GM12878 (cell line): ENCODE measurements around the gene LAMA5. TPM values are rescaled to one million over a fixed set of nuclear protein-coding genes. Genes with fewer than 3 reads are reported as not detected.

ENCODE experiments used
- ATF7 ChIP-seq: fragments of 450-650 bp; IDR thresholded peaks from 2 replicates; pipeline ENCODE4 v1.6.1; 2016; ENCODE audit warnings: low read depth, mild to moderate bottlenecking
- BACH1 ChIP-seq: fragments of 450-650 bp; IDR thresholded peaks from 2 replicates; pipeline ENCODE4 v1.6.1; 2017; ENCODE audit warnings: mild to moderate bottlenecking, borderline replicate concordance
- CREB1 ChIP-seq: IDR thresholded peaks from 2 replicates; pipeline ENCODE4 v1.6.1; 2012; ENCODE audit warnings: low read depth, mild to moderate bottlenecking, inconsistent platforms
- DPF2 ChIP-seq: fragments of 450-650 bp; IDR thresholded peaks from 2 replicates; pipeline ENCODE4 v1.6.1; 2017; ENCODE audit warnings: mild to moderate bottlenecking
- HDAC2 ChIP-seq: fragments of 200-600 bp; sonication (generic); IDR thresholded peaks from 2 replicates; pipeline ENCODE4 v1.6.1; 2017
- MYC ChIP-seq: IDR thresholded peaks from 2 replicates; pipeline ENCODE4 v1.6.1; 2011; ENCODE audit warnings: mild to moderate bottlenecking, low read length, moderate library complexity, inconsistent platforms; ENCODE audit not compliant: insufficient read depth, insufficient replicate concordance, insufficient read length, severe bottlenecking
- POLR2A ChIP-seq: IDR thresholded peaks from 2 replicates; pipeline ENCODE4 v1.6.1; 2011; ENCODE audit warnings: low read depth, mild to moderate bottlenecking, low read length
- SIN3A ChIP-seq: IDR thresholded peaks from 2 replicates; pipeline ENCODE4 v1.6.1; 2012; ENCODE audit warnings: low read depth, low read length, improper control_type of control experiment
- SMARCA5 ChIP-seq: fragments of 450-650 bp; IDR thresholded peaks from 2 replicates; pipeline ENCODE4 v1.6.1; 2017; ENCODE audit warnings: mild to moderate bottlenecking
- SMC3 ChIP-seq: IDR thresholded peaks from 2 replicates; pipeline ENCODE4 v1.6.1; 2011; ENCODE audit warnings: low read length, improper control_type of control experiment, borderline replicate concordance
- TARDBP ChIP-seq: IDR thresholded peaks from 2 replicates; pipeline ENCODE4 v1.6.1; 2016; ENCODE audit warnings: borderline replicate concordance
- YBX1 ChIP-seq: fragments of 450-650 bp; IDR thresholded peaks from 2 replicates; pipeline ENCODE4 v1.6.1; 2016; ENCODE audit warnings: antibody characterized with exemption
- polyA plus RNA-seq, 11 experiments: library from polyadenylated mRNA; depleted of rRNA in 4 of 11; unstranded in 6 of 11; stranded (reverse) in 5 of 11; fragments of >200 nt; fragmentation: Nextera tagmentation in 4 of 11; fragmentation: Illumina TruSeq in 1 of 11; extraction: Ambion mirVana in 4 of 11; extraction: Trizol in 1 of 11; gene quantifications; 1 replicate in 1 of 11; 2 replicates in 10 of 11; pipeline versions ENCODE4 v1.2.1 to v1.2.3, GENCODE V29; 2011 to 2016; ENCODE audit warnings: inconsistent platforms in 2 of 11, missing spikeins in 2 of 11, low read depth in 1 of 11
- total RNA-seq, 4 experiments: library from RNA; depleted of rRNA in 3 of 4; stranded (reverse); fragments of >200 nt in 3 of 4; fragmentation: Illumina TruSeq in 1 of 4; extraction: Trizol in 1 of 4; gene quantifications; 2 replicates each; pipeline versions ENCODE4 v1.2.1 to v1.2.3, GENCODE V29; 2013 to 2021
- TF ChIP-seq, protein P1 (sequence below): fragments of 450-650 bp; IDR thresholded peaks from 2 replicates; pipeline ENCODE4 v1.6.1; 2017; ENCODE audit warnings: mild to moderate bottlenecking
- TF ChIP-seq, protein P2 (sequence below): IDR thresholded peaks from 2 replicates; pipeline ENCODE4 v1.6.1; 2012; ENCODE audit warnings: mild to moderate bottlenecking, low read depth, low read length

LAMA5 gene
- total and polyA plus RNA-seq, 10 of the 15 experiments (the other 5 are each of a cell fraction or from before 2014, with no cell fraction given) = 0.09 to 3.1 (median 1.6) TPM; not detected in 3

DNA sequence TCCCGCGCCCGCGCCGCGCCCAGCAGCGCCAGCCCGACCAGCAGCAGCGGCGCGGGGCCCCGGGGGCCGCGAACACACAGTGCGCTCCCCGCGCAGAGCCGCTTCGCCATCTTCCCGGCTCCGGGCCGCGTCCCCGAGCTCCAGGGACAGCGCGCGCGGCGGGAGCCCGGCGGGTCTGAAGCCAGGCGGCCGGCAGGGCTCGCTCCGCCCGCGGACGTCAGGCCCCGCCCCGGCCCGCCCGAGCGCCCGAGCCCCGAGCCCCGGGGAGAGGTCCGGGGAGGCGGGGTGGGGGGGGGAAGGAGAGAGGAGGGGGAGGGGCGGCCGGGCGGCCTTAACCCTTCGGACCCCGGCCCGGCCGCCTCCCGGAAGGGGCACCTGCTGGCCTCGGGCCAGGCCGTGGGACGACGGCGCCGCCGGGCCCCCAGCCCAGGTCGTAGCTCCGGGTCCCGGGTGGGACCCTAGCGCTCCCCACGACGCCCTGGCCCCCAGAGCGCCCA, at the start of gene LAMA5 (continued):
- TF ChIP-seq CREB1 = no peak
- no peak for TF ChIP-seq SMARCA5
- no peak for TF ChIP-seq TARDBP
- TF ChIP-seq, protein P1, sequence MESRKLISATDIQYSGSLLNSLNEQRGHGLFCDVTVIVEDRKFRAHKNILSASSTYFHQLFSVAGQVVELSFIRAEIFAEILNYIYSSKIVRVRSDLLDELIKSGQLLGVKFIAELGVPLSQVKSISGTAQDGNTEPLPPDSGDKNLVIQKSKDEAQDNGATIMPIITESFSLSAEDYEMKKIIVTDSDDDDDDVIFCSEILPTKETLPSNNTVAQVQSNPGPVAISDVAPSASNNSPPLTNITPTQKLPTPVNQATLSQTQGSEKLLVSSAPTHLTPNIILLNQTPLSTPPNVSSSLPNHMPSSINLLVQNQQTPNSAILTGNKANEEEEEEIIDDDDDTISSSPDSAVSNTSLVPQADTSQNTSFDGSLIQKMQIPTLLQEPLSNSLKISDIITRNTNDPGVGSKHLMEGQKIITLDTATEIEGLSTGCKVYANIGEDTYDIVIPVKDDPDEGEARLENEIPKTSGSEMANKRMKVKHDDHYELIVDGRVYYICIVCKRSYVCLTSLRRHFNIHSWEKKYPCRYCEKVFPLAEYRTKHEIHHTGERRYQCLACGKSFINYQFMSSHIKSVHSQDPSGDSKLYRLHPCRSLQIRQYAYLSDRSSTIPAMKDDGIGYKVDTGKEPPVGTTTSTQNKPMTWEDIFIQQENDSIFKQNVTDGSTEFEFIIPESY = no peak
- no peak for TF ChIP-seq ATF7
- no peak for TF ChIP-seq HDAC2
- no peak for TF ChIP-seq POLR2A
- TF ChIP-seq SIN3A = no peak
- no peak for TF ChIP-seq YBX1
- TF ChIP-seq SMC3 = no peak
- TF ChIP-seq, protein P2, sequence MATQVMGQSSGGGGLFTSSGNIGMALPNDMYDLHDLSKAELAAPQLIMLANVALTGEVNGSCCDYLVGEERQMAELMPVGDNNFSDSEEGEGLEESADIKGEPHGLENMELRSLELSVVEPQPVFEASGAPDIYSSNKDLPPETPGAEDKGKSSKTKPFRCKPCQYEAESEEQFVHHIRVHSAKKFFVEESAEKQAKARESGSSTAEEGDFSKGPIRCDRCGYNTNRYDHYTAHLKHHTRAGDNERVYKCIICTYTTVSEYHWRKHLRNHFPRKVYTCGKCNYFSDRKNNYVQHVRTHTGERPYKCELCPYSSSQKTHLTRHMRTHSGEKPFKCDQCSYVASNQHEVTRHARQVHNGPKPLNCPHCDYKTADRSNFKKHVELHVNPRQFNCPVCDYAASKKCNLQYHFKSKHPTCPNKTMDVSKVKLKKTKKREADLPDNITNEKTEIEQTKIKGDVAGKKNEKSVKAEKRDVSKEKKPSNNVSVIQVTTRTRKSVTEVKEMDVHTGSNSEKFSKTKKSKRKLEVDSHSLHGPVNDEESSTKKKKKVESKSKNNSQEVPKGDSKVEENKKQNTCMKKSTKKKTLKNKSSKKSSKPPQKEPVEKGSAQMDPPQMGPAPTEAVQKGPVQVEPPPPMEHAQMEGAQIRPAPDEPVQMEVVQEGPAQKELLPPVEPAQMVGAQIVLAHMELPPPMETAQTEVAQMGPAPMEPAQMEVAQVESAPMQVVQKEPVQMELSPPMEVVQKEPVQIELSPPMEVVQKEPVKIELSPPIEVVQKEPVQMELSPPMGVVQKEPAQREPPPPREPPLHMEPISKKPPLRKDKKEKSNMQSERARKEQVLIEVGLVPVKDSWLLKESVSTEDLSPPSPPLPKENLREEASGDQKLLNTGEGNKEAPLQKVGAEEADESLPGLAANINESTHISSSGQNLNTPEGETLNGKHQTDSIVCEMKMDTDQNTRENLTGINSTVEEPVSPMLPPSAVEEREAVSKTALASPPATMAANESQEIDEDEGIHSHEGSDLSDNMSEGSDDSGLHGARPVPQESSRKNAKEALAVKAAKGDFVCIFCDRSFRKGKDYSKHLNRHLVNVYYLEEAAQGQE = no peak
- no peak for TF ChIP-seq DPF2
- TF ChIP-seq MYC = no peak
- no peak for TF ChIP-seq BACH1
